Cardiac fibroblast (primary cell): ENCODE data around the gene PHF14.

Experiments used
- DNase-seq, 2 donors: peaks; one replicate each; pipeline versions ENCODE4 v3.0.0 to v3.0.0-alpha.2; 2010; ENCODE audit warnings: low read depth in 2 of 2
- H3K4me3 ChIP-seq, 2 donors: replicated peaks in 1 of 2; 1 replicate in 1 of 2; 2 replicates in 1 of 2; pipeline ENCODE4 v1.5.1; 2011; ENCODE audit warnings: low read depth in 2 of 2, low read length in 2 of 2, mild to moderate bottlenecking in 2 of 2, moderate library complexity in 1 of 2
- TF ChIP-seq, protein P1 (sequence below): IDR thresholded peaks from one replicate; pipeline ENCODE4 v1.5.1; 2011; ENCODE audit warnings: low read depth, mild to moderate bottlenecking, low read length, inconsistent platforms

PHF14 gene

DNA sequence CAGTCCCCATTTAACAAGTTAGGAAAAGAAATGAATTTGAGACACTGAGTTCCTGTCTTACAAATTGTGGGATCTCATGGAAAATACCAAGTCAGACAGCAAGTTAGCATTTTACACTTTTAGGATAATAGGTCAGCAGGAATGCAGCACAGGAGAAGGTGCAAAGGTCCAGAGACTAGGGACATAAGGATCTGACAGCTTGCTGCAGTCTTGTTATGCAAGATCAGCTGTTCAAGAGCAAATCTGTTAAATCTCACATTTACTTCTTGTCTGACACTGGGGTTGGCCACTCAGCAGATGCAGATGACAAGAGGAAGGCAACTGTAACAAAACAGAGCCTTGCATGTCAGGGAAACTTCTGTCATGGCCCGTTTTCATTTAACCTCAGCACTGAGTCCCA is 239.6 kb downstream of the PHF14 start:
- TF ChIP-seq, protein P1, sequence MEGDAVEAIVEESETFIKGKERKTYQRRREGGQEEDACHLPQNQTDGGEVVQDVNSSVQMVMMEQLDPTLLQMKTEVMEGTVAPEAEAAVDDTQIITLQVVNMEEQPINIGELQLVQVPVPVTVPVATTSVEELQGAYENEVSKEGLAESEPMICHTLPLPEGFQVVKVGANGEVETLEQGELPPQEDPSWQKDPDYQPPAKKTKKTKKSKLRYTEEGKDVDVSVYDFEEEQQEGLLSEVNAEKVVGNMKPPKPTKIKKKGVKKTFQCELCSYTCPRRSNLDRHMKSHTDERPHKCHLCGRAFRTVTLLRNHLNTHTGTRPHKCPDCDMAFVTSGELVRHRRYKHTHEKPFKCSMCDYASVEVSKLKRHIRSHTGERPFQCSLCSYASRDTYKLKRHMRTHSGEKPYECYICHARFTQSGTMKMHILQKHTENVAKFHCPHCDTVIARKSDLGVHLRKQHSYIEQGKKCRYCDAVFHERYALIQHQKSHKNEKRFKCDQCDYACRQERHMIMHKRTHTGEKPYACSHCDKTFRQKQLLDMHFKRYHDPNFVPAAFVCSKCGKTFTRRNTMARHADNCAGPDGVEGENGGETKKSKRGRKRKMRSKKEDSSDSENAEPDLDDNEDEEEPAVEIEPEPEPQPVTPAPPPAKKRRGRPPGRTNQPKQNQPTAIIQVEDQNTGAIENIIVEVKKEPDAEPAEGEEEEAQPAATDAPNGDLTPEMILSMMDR: no peak
- DNase-seq: no peak
- H3K4me3 ChIP-seq: no peak overlapping the region

DNA sequence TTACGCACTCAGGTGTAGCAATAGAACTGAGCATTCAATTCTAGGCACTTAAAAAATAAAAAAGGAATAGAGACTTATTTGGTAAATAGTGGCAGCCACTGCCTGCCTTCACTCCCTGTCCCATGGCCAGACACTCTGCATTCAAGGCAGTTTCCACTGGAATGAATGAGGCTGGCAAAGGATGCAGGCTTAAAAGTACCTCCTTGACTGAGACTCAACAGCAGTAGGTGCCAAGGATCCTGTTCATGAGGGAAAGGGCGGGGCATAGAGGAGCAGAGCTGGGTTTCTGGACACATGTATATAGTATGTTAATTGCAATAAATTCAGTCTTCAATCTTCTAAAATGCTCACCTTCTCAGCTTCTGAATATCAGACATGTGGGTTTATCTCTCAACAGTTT is 242.6 kb downstream of the PHF14 start:
- no peak overlapping the region for H3K4me3 ChIP-seq
- DNase-seq: no peak
- TF ChIP-seq, protein P1: no peak

DNA sequence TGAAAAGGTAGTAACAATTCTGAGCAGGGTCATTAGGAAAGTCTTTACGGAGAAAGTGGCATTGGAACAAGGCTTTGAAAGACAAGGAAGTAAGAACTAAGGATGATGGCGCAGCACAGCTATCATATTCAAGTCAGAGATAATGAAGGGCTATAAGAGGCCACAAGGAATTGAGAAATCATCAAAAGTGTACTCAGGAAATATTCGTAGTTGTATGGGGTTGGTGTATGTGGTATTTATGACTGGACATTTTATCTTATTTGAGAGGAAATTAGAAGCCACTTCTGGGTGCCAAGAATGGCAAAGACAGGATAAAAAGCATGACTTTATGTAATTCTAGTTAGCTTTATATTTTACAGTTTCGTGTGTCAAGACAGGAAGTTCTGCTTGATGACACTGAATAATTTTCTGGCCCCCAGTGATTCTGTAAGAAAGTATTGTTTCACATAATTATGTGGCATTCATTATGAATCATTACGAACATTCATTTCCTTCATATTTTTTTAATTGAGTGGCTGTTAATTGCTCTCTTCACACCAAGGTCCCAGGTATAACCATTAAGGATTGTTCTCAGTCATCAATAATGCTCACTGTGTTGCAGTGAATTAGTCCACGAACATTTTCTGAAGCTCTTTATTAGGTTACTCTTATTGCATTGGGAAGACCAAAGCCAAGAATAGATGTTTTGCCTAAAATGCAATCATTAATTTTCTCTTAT is 244.3 kb downstream of the PHF14 start:
- no peak overlapping the region for H3K4me3 ChIP-seq
- TF ChIP-seq, protein P1: no peak
- peak in 1 of 2 donors; percentile 44 for DNase-seq
